Parathyroid adenoma (tissue), 2 donors: ENCODE results near the gene AADAT.

Experiments used
- H2AFZ ChIP-seq: fragments of 300-600 bp; sonication (generic); one replicate; pipeline ENCODE4 v1.7.0; 2017; ENCODE audit warnings: antibody characterized with exemption, mild to moderate bottlenecking
- H3K27ac ChIP-seq: fragments of 300-600 bp; sonication (generic); one replicate; pipeline ENCODE4 v1.7.0; 2017
- H3K27me3 ChIP-seq: fragments of 300-600 bp; sonication (generic); one replicate; pipeline ENCODE4 v1.7.0; 2017; ENCODE audit warnings: low read length; ENCODE audit not compliant: control insufficient read depth, insufficient read depth
- H3K36me3 ChIP-seq: fragments of 300-600 bp; sonication (generic); one replicate; pipeline ENCODE4 v1.7.0; 2017; ENCODE audit warnings: low read length; ENCODE audit not compliant: control insufficient read depth, insufficient read depth
- H3K4me1 ChIP-seq: fragments of 300-600 bp; sonication (generic); one replicate; pipeline ENCODE4 v1.7.0; 2017; ENCODE audit warnings: control low read depth
- H3K4me2 ChIP-seq: fragments of 300-600 bp; sonication (generic); one replicate; pipeline ENCODE4 v1.7.0; 2017; ENCODE audit warnings: low read length
- H3K4me3 ChIP-seq: fragments of 300-600 bp; sonication (generic); one replicate; pipeline ENCODE4 v1.7.0; 2017; ENCODE audit warnings: low read depth, low read length
- H3K79me2 ChIP-seq: fragments of 300-600 bp; sonication (generic); one replicate; pipeline ENCODE4 v1.7.0; 2017; ENCODE audit warnings: control low read depth
- H3K9ac ChIP-seq: fragments of 300-600 bp; sonication (generic); one replicate; pipeline ENCODE4 v1.7.0; 2017; ENCODE audit warnings: mild to moderate bottlenecking
- H3K9me3 ChIP-seq: fragments of 300-600 bp; sonication (generic); one replicate; pipeline ENCODE4 v1.7.0; 2017; ENCODE audit warnings: low read length; ENCODE audit not compliant: control insufficient read depth
- CTCF ChIP-seq: fragments of 300-600 bp; sonication (generic); IDR thresholded peaks from one replicate; pipeline ENCODE4 v1.7.0; 2017; ENCODE audit warnings: antibody characterized with exemption, mild to moderate bottlenecking
- donor health status: primary hyperparathyroidism.

The AADAT gene

GRCh38 chr4:170015285-170015684 lies 74.5 kb downstream of the AADAT start:
- no peaks in the 10 kb centered on the region for H3K79me2 ChIP-seq
- H3K4me1 ChIP-seq, result no peaks in the 10 kb centered on the region
- no peaks in the 10 kb centered on the region for H3K36me3 ChIP-seq
- no peak for TF ChIP-seq CTCF
- no peaks in the 10 kb centered on the region for H3K27me3 ChIP-seq
- no peak overlapping the region for H3K9ac ChIP-seq
- H3K27ac ChIP-seq, result no peak overlapping the region
- H2AFZ ChIP-seq, result no peak overlapping the region
- H3K4me3 ChIP-seq, result no peak overlapping the region
- H3K9me3 ChIP-seq, result no peaks in the 10 kb centered on the region
- H3K4me2 ChIP-seq, result no peak overlapping the region

DNA sequence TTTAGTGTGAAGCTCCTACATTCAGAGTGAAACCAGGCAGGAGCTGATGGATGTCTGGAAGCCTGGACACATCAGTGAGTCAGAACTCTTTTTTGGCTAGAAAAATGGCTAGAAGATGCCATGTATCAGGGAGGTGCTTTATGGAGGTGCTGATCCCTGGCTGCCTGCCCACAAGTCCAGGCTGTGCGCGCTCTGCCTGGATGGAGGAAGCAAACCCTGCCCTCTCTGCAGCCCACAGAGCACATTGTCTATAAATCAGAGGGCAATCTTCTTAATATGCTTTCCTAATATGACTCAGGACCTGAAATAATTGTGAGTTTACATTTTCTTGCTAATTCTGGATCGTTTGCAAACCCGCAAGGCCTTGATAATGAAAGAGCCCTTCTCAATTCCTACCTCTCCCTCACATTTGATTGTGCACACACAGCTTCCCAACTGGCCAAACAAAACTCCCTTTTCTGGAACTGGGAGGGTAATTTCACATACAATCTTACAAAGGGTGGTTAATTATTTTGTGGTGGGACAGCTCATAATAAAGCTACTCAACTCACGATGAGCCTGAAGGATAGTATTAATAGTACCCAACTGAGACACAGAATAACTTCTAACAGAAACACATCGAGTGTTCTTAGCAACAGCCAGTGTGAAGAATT lies 75.3 kb downstream of the AADAT start:
- Histone ChIP-seq H3K79me2 (no peaks in the 10 kb centered on the region), H3K36me3 (no peaks in the 10 kb centered on the region), H3K27ac (no peak overlapping the region), H3K4me1 (no peaks in the 10 kb centered on the region), H3K4me3 (no peak overlapping the region), H3K4me2 (no peak overlapping the region), H3K27me3 (no peaks in the 10 kb centered on the region), H2AFZ (no peak overlapping the region), H3K9me3 (no peaks in the 10 kb centered on the region), H3K9ac (no peak overlapping the region)
- TF ChIP-seq CTCF, result no peak

- Histone ChIP-seq H2AFZ (no peak overlapping the region), H3K9me3 (no peaks in the 10 kb centered on the region), H3K27ac (no peak overlapping the region), H3K4me2 (no peak overlapping the region), H3K36me3 (no peaks in the 10 kb centered on the region), H3K27me3 (no peaks in the 10 kb centered on the region), H3K79me2 (no peaks in the 10 kb centered on the region), H3K9ac (no peak overlapping the region), H3K4me3 (no peak overlapping the region), H3K4me1 (no peaks in the 10 kb centered on the region)
- TF ChIP-seq CTCF, result no peak
Measured at GRCh38 chr4:170012629-170012958, 77.2 kb downstream of the AADAT start.

- Histone ChIP-seq H3K27ac (no peak overlapping the region), H3K79me2 (no peaks in the 10 kb centered on the region), H2AFZ (no peak overlapping the region), H3K36me3 (no peaks in the 10 kb centered on the region), H3K4me1 (no peaks in the 10 kb centered on the region), H3K9me3 (no peaks in the 10 kb centered on the region), H3K27me3 (no peaks in the 10 kb centered on the region), H3K4me2 (no peak overlapping the region), H3K4me3 (no peak overlapping the region), H3K9ac (no peak overlapping the region)
- no peak for TF ChIP-seq CTCF
Measured at GRCh38 chr4:170011921-170012628, 77.7 kb downstream of the AADAT start.
